Testis (tissue), 2 donors: ENCODE measurements around the gene CACNB2.

Experiments
- CTCF ChIP-seq, 3 experiments: fragments of 450-650 bp in 2 of 3; fragments of 200-600 bp in 1 of 3; sonication (generic) in 1 of 3; IDR thresholded peaks; one replicate each; pipeline ENCODE4 v1.5.1; 2016 to 2019; ENCODE audit warnings: antibody characterized with exemption in 3 of 3, mild to moderate bottlenecking in 2 of 3, moderate library complexity in 1 of 3
- POLR2A ChIP-seq: fragments of 450-650 bp; IDR thresholded peaks from one replicate; pipeline ENCODE4 v1.6.1; 2017; ENCODE audit warnings: antibody characterized with exemption, mild to moderate bottlenecking, moderate library complexity

- TF ChIP-seq POLR2A, result no peak
- no peak for TF ChIP-seq CTCF (IDR thresholded peaks at IDR 0.05)
Observed at GRCh38 chr10:18446205-18446604, 306.0 kb downstream of the CACNB2 start.
